Smooth muscle cell of the pulmonary artery (primary cell): Measurements from ENCODE around the gene VCPKMT. TPM values are rescaled to one million over a fixed set of nuclear protein-coding genes. Genes with fewer than 3 reads are reported as not detected.

Experiments
- total RNA-seq: library from RNA; depleted of rRNA; stranded (reverse); fragments of >200 nt; gene quantifications from 2 replicates; pipeline ENCODE4 v1.2.3, GENCODE V29; 2014

The VCPKMT gene
- 5.6 and 6.1 TPM in 2 replicates for total RNA-seq

DNA sequence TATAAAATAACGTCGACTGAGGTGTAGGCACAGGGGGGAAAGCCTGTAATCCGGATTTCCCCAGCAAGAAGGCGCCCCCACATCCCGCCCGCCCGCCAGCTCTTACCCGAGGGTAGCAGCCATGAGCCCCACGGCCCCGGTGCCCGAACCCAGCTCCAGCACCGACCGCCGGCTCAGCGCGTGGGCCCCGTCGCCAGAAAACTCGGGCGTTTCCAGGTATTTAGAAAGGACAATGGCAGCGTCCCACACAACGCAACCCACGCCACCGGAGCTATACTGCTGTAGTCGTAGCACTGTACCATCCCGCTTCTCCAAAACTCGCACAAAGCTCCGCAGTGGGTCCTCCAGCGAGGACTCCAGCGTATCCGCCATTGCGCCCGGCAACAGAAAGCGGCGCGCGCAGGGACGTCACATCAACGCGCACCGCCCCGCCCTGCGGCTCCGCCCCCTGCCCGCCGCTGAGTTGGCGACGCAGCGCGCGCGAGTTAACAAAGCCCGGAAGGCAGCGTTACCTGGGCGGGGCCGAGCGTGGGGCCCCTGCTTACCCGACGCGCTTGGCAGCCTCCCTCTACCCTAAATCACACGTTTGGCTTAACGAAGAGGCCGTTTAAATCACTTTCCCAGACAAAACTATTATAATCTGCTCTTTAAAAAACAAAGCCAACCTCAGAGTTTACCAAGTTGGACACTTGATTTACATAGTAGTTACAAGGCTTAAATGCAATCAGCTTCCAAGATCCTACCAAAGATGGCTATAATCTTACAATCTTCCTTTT, at the start of gene VCPKMT:
VCPKMT (minus strand) TSS at position 392 of the 776 bp plus-strand sequence; CDS start at position 372, 20 bp downstream.

Other genes starting within 250 kb of the VCPKMT start
- gene ARF6, start 223.5 kb downstream of the VCPKMT start, total RNA-seq: 62.5 and 68.7 TPM in 2 replicates
- gene SOS2, start 115.0 kb upstream of the VCPKMT start, total RNA-seq: 20.1 and 21.8 TPM in 2 replicates
- gene L2HGDH, start 195.7 kb upstream of the VCPKMT start, total RNA-seq: 4.3 and 4.8 TPM in 2 replicates
- gene DMAC2L, start 195.8 kb upstream of the VCPKMT start, total RNA-seq: 4.2 and 6.5 TPM in 2 replicates